ENCODE measurements around the gene TFEC.

- no peak for TF ChIP-seq GATA2 (IDR thresholded peaks at IDR 0.05; ENCODE audit: low read depth, low read length)
- TF ChIP-seq GATA3 (IDR thresholded peaks at IDR 0.05; ENCODE audit: low read depth, low read length), result no peak
These were observed 1.8 kb downstream of the TFEC start for GRCh38 chr7:116028787-116029186.
